ENCODE results near the gene PLD5.

DNA sequence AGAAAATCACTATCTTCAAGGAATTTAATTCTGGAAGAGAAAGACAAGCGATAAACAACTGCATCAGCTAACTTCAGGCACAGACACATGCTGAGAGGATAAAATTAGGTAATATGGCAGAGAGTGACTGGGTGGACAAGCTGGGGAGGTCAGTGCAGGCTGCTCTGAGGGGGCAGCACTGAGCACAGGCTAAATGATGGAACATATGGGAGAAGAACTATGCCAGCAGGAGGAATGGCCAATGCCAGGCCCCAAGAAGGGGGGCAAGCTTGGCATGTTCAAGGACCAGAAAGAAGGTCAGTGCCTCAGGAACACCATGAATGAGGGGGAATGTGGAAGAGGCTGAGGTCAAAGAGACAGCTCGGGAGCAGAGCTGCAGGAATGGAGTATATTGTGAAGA lies 334.9 kb downstream of the PLD5 start:
- TF ChIP-seq EP300 (IDR thresholded peaks at IDR 0.05; ENCODE audit: borderline replicate concordance in 1 of 2, low read depth in 1 of 2, low read length in 1 of 2) (no peak), POLR2AphosphoS5 (IDR thresholded peaks at IDR 0.05; ENCODE audit: low read depth, low read length) (no peak), RAD21 (IDR thresholded peaks at IDR 0.05; ENCODE audit: low read length) (no peak), REST (IDR thresholded peaks at IDR 0.05; ENCODE audit: low read depth, low read length) (no peak), GABPA (IDR thresholded peaks at IDR 0.05; ENCODE audit: low read depth) (no peak), RCOR1 (IDR thresholded peaks at IDR 0.05; ENCODE audit: low read length) (no peak), RFX5 (IDR thresholded peaks at IDR 0.05; ENCODE audit: low read length) (no peak), NFIC (IDR thresholded peaks at IDR 0.05; ENCODE audit: borderline replicate concordance) (no peak), RXRA (IDR thresholded peaks at IDR 0.05; ENCODE audit: borderline replicate concordance, low read depth) (no peak), SMC3 (IDR thresholded peaks at IDR 0.05; ENCODE audit: low read depth, low read length) (no peak), TCF12 (IDR thresholded peaks at IDR 0.05) (no peak), TAF1 (IDR thresholded peaks at IDR 0.05; ENCODE audit: borderline replicate concordance, low read depth, low read length) (no peak)
- TF ChIP-seq, protein P1, sequence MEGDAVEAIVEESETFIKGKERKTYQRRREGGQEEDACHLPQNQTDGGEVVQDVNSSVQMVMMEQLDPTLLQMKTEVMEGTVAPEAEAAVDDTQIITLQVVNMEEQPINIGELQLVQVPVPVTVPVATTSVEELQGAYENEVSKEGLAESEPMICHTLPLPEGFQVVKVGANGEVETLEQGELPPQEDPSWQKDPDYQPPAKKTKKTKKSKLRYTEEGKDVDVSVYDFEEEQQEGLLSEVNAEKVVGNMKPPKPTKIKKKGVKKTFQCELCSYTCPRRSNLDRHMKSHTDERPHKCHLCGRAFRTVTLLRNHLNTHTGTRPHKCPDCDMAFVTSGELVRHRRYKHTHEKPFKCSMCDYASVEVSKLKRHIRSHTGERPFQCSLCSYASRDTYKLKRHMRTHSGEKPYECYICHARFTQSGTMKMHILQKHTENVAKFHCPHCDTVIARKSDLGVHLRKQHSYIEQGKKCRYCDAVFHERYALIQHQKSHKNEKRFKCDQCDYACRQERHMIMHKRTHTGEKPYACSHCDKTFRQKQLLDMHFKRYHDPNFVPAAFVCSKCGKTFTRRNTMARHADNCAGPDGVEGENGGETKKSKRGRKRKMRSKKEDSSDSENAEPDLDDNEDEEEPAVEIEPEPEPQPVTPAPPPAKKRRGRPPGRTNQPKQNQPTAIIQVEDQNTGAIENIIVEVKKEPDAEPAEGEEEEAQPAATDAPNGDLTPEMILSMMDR (IDR thresholded peaks at IDR 0.05): no peak
- TF ChIP-seq, protein P2, sequence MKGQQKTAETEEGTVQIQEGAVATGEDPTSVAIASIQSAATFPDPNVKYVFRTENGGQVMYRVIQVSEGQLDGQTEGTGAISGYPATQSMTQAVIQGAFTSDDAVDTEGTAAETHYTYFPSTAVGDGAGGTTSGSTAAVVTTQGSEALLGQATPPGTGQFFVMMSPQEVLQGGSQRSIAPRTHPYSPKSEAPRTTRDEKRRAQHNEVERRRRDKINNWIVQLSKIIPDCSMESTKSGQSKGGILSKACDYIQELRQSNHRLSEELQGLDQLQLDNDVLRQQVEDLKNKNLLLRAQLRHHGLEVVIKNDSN (IDR thresholded peaks at IDR 0.05; ENCODE audit: borderline replicate concordance, low read depth): no peak
